H9 (cell line): Measurements from ENCODE around the gene RHBDD1. TPM values are rescaled to one million over a fixed set of nuclear protein-coding genes. Genes with fewer than 3 reads are reported as not detected.

Experiments used
- DNase-seq: peaks from one replicate; pipeline ENCODE4 v3.0.0-alpha.2; 2017
- H2AFZ ChIP-seq: one replicate; pipeline ENCODE4 v1.6.1; 2013; ENCODE audit warnings: mild to moderate bottlenecking, low read length, control low read depth, moderate library complexity
- H2AK5ac ChIP-seq: 2 replicates; pipeline ENCODE4 v1.6.1; 2013; ENCODE audit warnings: low read length, control low read depth, mixed read lengths; ENCODE audit not compliant: insufficient read length
- H2BK120ac ChIP-seq: one replicate; pipeline ENCODE4 v1.6.1; 2013; ENCODE audit warnings: low read depth, mild to moderate bottlenecking, low read length, control low read depth, inconsistent platforms; ENCODE audit not compliant: poor library complexity, severe bottlenecking
- H2BK12ac ChIP-seq: 2 replicates; pipeline ENCODE4 v1.6.1; 2013; ENCODE audit warnings: low read length, control low read depth, mixed read lengths, low read depth; ENCODE audit not compliant: insufficient read length
- H2BK15ac ChIP-seq: 2 replicates; pipeline ENCODE4 v1.6.1; 2013; ENCODE audit warnings: low read depth, low read length, control low read depth
- H2BK20ac ChIP-seq: one replicate; pipeline ENCODE4 v1.6.1; 2013; ENCODE audit warnings: low read depth, mild to moderate bottlenecking, low read length, control low read depth, inconsistent platforms; ENCODE audit not compliant: poor library complexity, severe bottlenecking
- H2BK5ac ChIP-seq: 2 replicates; pipeline ENCODE4 v1.6.1; 2013; ENCODE audit warnings: low read length, control low read depth, mixed read lengths; ENCODE audit not compliant: insufficient read length
- H3K14ac ChIP-seq: 2 replicates; pipeline ENCODE4 v1.6.1; 2013; ENCODE audit warnings: low read length, control low read depth; ENCODE audit not compliant: insufficient read depth
- H3K18ac ChIP-seq: 2 replicates; pipeline ENCODE4 v1.6.1; 2013; ENCODE audit warnings: low read depth, mild to moderate bottlenecking, mixed read lengths, low read length, control low read depth; ENCODE audit not compliant: insufficient read length
- H3K23ac ChIP-seq: 2 replicates; pipeline ENCODE4 v1.6.1; 2013; ENCODE audit warnings: low read length, control low read depth, mixed read lengths, low read depth; ENCODE audit not compliant: insufficient read length
- H3K23me2 ChIP-seq: 2 replicates; pipeline ENCODE4 v1.6.1; 2013; ENCODE audit warnings: low read depth, mild to moderate bottlenecking, mixed read lengths, low read length, control low read depth; ENCODE audit not compliant: insufficient read length, poor library complexity, severe bottlenecking
- H3K27ac ChIP-seq: 2 replicates; pipeline ENCODE4 v1.5.1; 2013; ENCODE audit warnings: low read length, control low read depth, mixed read lengths, low read depth; ENCODE audit not compliant: insufficient read length
- H3K27me3 ChIP-seq: 2 replicates; pipeline ENCODE4 v1.6.1; 2013; ENCODE audit warnings: low read length, control low read depth, inconsistent platforms; ENCODE audit not compliant: insufficient read depth
- H3K4ac ChIP-seq: 2 replicates; pipeline ENCODE4 v1.6.1; 2013; ENCODE audit warnings: low read depth, mild to moderate bottlenecking, control low read depth, inconsistent platforms, low read length, moderate library complexity
- H3K4me1 ChIP-seq: 2 replicates; pipeline ENCODE4 v1.6.1; 2013; ENCODE audit warnings: low read length, control low read depth, inconsistent platforms; ENCODE audit not compliant: insufficient read depth
- H3K4me2 ChIP-seq: 2 replicates; pipeline ENCODE4 v1.6.1; 2013; ENCODE audit warnings: low read length, control low read depth, mixed read lengths; ENCODE audit not compliant: insufficient read length, insufficient read depth
- H3K56ac ChIP-seq: 2 replicates; pipeline ENCODE4 v1.6.1; 2013; ENCODE audit warnings: low read depth, mild to moderate bottlenecking, mixed read lengths, low read length, control low read depth; ENCODE audit not compliant: insufficient read length
- H3K79me1 ChIP-seq: 2 replicates; pipeline ENCODE4 v1.6.1; 2013; ENCODE audit warnings: low read depth, mild to moderate bottlenecking, moderate library complexity, low read length, control low read depth, inconsistent platforms; ENCODE audit not compliant: insufficient read depth, poor library complexity, severe bottlenecking
- H3K79me2 ChIP-seq: 2 replicates; pipeline ENCODE4 v1.6.1; 2013; ENCODE audit warnings: low read length, control low read depth, inconsistent platforms; ENCODE audit not compliant: insufficient read depth
- H3K9ac ChIP-seq: 2 replicates; pipeline ENCODE4 v1.6.1; 2013; ENCODE audit warnings: low read length, control low read depth, mixed read lengths; ENCODE audit not compliant: insufficient read length; ENCODE audit errors: extremely low read depth
- H3K9me3 ChIP-seq: one replicate; pipeline ENCODE4 v1.6.1; 2013; ENCODE audit warnings: low read depth, low read length, inconsistent platforms; ENCODE audit not compliant: control insufficient read depth
- H3T11ph ChIP-seq: one replicate; pipeline ENCODE4 v1.6.1; 2013; ENCODE audit warnings: mild to moderate bottlenecking, low read length, control low read depth, inconsistent platforms
- H4K20me1 ChIP-seq: one replicate; pipeline ENCODE4 v1.6.1; 2013; ENCODE audit not compliant: control insufficient read depth, insufficient read length, insufficient read depth
- H4K5ac ChIP-seq: 2 replicates; pipeline ENCODE4 v1.6.1; 2013; ENCODE audit warnings: low read depth, mild to moderate bottlenecking, mixed read lengths, low read length, control low read depth; ENCODE audit not compliant: insufficient read length
- H4K8ac ChIP-seq: replicated peaks from 2 replicates; pipeline ENCODE4 v1.6.1; 2013; ENCODE audit warnings: low read length, control low read depth, mixed read lengths, low read depth; ENCODE audit not compliant: insufficient read length
- H4K91ac ChIP-seq: 2 replicates; pipeline ENCODE4 v1.6.1; 2013; ENCODE audit warnings: low read depth, mild to moderate bottlenecking, moderate library complexity, mixed read lengths, low read length, control low read depth; ENCODE audit not compliant: insufficient read length
- H3K27ac Mint-ChIP-seq, 3 experiments: 2 replicates in 2 of 3; 3 replicates in 1 of 3; pipeline ENCODE4 v1.8.0; 2020 to 2021; ENCODE audit warnings: mixed read lengths in 3 of 3, mild to moderate bottlenecking in 1 of 3, moderate library complexity in 1 of 3
- H3K27me3 Mint-ChIP-seq: 2 replicates; pipeline ENCODE4 v1.8.0; 2021; ENCODE audit warnings: low read depth, mild to moderate bottlenecking, moderate library complexity, mixed read lengths
- H3K36me3 Mint-ChIP-seq, 3 experiments: 2 replicates in 2 of 3; 3 replicates in 1 of 3; pipeline ENCODE4 v1.8.0; 2020 to 2021; ENCODE audit warnings: low read depth in 3 of 3, mixed read lengths in 3 of 3; ENCODE audit not compliant: insufficient read depth in 1 of 3
- H3K4me1 Mint-ChIP-seq, 2 experiments: 2 replicates each; pipeline ENCODE4 v1.8.0; 2020; ENCODE audit warnings: mixed read lengths in 2 of 2
- H3K4me3 Mint-ChIP-seq, 2 experiments: 2 replicates in 1 of 2; 3 replicates in 1 of 2; pipeline ENCODE4 v1.8.0; 2020 to 2021; ENCODE audit warnings: mild to moderate bottlenecking in 2 of 2, mixed read lengths in 2 of 2, moderate library complexity in 1 of 2
- H3K9me3 Mint-ChIP-seq, 2 experiments: 2 replicates in 1 of 2; 3 replicates in 1 of 2; pipeline ENCODE4 v1.8.0; 2020; ENCODE audit warnings: mild to moderate bottlenecking in 2 of 2, mixed read lengths in 2 of 2, moderate library complexity in 1 of 2
- CTCF ChIP-seq: fragments of 200-600 bp; sonication (generic); conservative IDR thresholded peaks from 3 replicates; pipeline ENCODE4 v1.8.0; 2021; ENCODE audit warnings: antibody characterized with exemption, mild to moderate bottlenecking
- WGBS: extraction: QIAGEN DNeasy Blood & Tissue Kit; methylation state at CpG from one replicate; pipeline ENCODE4 v1.1.7; 2013; ENCODE audit warnings: missing lambda C conversion rate, low lambda C conversion rate, mixed read lengths; ENCODE audit not compliant: insufficient read length; ENCODE audit errors: extremely low coverage; 5-methylcytosine and 5-hydroxymethylcytosine counted together
- total RNA-seq: library from RNA; stranded (reverse); gene quantifications from 2 replicates; pipeline ENCODE4 v1.2.1, GENCODE V29; 2021

The RHBDD1 gene
- total RNA-seq, 1 experiment from 2014 or later: 24.9 TPM

GRCh38 chr2:226891780-226892590, 56.1 kb downstream of the RHBDD1 start:
- no peaks in the 10 kb centered on the region; the same call in 1 of the 2 replicates for H3K27me3 Mint-ChIP-seq
- Histone ChIP-seq H3K4ac (no peak overlapping the region), H2BK12ac (no peak overlapping the region), H4K8ac (no peak overlapping the region), H3K4me2 (no peak overlapping the region), H3K27ac (no peak overlapping the region), H3K27me3 (no peaks in the 10 kb centered on the region), H4K20me1 (no peaks in the 10 kb centered on the region), H2BK20ac (no peak overlapping the region), H3K56ac (no peak overlapping the region), H2BK120ac (no peak overlapping the region), H3T11ph (no peak overlapping the region), H3K4me1 (no peaks in the 10 kb centered on the region), H3K9ac (no peak overlapping the region), H2BK5ac (no peak overlapping the region), H2AK5ac (no peak overlapping the region), H2BK15ac (no peak overlapping the region), H4K5ac (no peak overlapping the region), H3K23ac (no peak overlapping the region), H3K23me2 (no peaks in the 10 kb centered on the region), H3K79me1 (no peaks in the 10 kb centered on the region), H3K79me2 (no peaks in the 10 kb centered on the region), H2AFZ (no peak overlapping the region), H4K91ac (no peak overlapping the region), H3K9me3 (no peaks in the 10 kb centered on the region), H3K18ac (no peak overlapping the region), H3K14ac (no peak overlapping the region)
- peaks cover under 1 to 5% (median 4%) of the 10 kb centered on the region in 3 experiments; a peak in 3 of 7 replicates for H3K36me3 Mint-ChIP-seq
- no peak overlapping the region for H3K4me3 Mint-ChIP-seq
- DNase-seq: no peak
- no peak for TF ChIP-seq CTCF
- H3K9me3 Mint-ChIP-seq: no peaks in the 10 kb centered on the region
- no peak overlapping the region for H3K27ac Mint-ChIP-seq
- no peaks in the 10 kb centered on the region for H3K4me1 Mint-ChIP-seq
- no CpG with 5 or more reads among the region's 2 CpGs for WGBS
